GM23248 (cell line): ENCODE measurements around the gene BCL2L11. TPM values are rescaled to one million over a fixed set of nuclear protein-coding genes. Genes with fewer than 3 reads are reported as not detected.

Source experiments
- DNase-seq: peaks from one replicate; pipeline ENCODE4 v3.0.0-alpha.2; 2015
- H2AFZ ChIP-seq: fragments of 200-600 bp; sonication (generic); 2 replicates; pipeline ENCODE4 v1.6.1; 2016; ENCODE audit warnings: antibody characterized with exemption
- H3F3A ChIP-seq: fragments of 200-600 bp; sonication (generic); 2 replicates; pipeline ENCODE4 v1.6.1; 2016; ENCODE audit warnings: mild to moderate bottlenecking, antibody characterized with exemption, mixed run types; ENCODE audit not compliant: insufficient read depth
- H3K27ac ChIP-seq: fragments of 200-600 bp; sonication (generic); 2 replicates; pipeline ENCODE4 v1.5.1; 2016; ENCODE audit warnings: mild to moderate bottlenecking
- H3K27me3 ChIP-seq: fragments of 200-600 bp; sonication (generic); replicated peaks from 2 replicates; pipeline ENCODE4 v1.6.1; 2016; ENCODE audit warnings: mild to moderate bottlenecking; ENCODE audit not compliant: insufficient read depth
- H3K36me3 ChIP-seq: fragments of 200-600 bp; sonication (generic); 2 replicates; pipeline ENCODE4 v1.6.1; 2016; ENCODE audit warnings: low read depth, mild to moderate bottlenecking
- H3K4me1 ChIP-seq: fragments of 200-600 bp; sonication (generic); 2 replicates; pipeline ENCODE4 v1.6.1; 2016; ENCODE audit warnings: mild to moderate bottlenecking; ENCODE audit not compliant: insufficient read depth
- H3K4me2 ChIP-seq: fragments of 200-600 bp; sonication (generic); one replicate; pipeline ENCODE4 v1.6.1; 2016; ENCODE audit warnings: mild to moderate bottlenecking; ENCODE audit not compliant: unreplicated experiment
- H3K4me3 ChIP-seq: fragments of 200-600 bp; sonication (generic); 2 replicates; pipeline ENCODE4 v1.5.1; 2016; ENCODE audit warnings: mild to moderate bottlenecking
- H3K79me2 ChIP-seq: fragments of 200-600 bp; sonication (generic); 2 replicates; pipeline ENCODE4 v1.6.1; 2016; ENCODE audit warnings: mild to moderate bottlenecking; ENCODE audit not compliant: insufficient read depth
- H3K9ac ChIP-seq: fragments of 200-600 bp; sonication (generic); 2 replicates; pipeline ENCODE4 v1.6.1; 2016; ENCODE audit warnings: mild to moderate bottlenecking
- H3K9me2 ChIP-seq: fragments of 200-600 bp; sonication (generic); 2 replicates; pipeline ENCODE4 v1.6.1; 2016; ENCODE audit warnings: mixed run types, mild to moderate bottlenecking, moderate library complexity; ENCODE audit not compliant: insufficient read depth
- H3K9me3 ChIP-seq: fragments of 200-600 bp; sonication (generic); one replicate; pipeline ENCODE4 v1.6.1; 2017; ENCODE audit warnings: low read depth
- H4K20me1 ChIP-seq: fragments of 200-600 bp; sonication (generic); 2 replicates; pipeline ENCODE4 v1.6.0; 2016; ENCODE audit not compliant: insufficient read depth
- EZH2 ChIP-seq: fragments of 200-600 bp; sonication (generic); IDR thresholded peaks from 2 replicates; pipeline ENCODE4 v1.6.1; 2018; ENCODE audit warnings: antibody characterized with exemption, mild to moderate bottlenecking; ENCODE audit not compliant: insufficient read depth, poor library complexity, severe bottlenecking
- EZH2phosphoT487 ChIP-seq: fragments of 200-600 bp; sonication (generic); IDR thresholded peaks from 2 replicates; pipeline ENCODE4 v1.6.1; 2018; ENCODE audit warnings: antibody characterized with exemption, moderate library complexity, mild to moderate bottlenecking, low read depth; ENCODE audit not compliant: insufficient read depth
- WGBS, 2 experiments: methylation state at CpG; one replicate each; pipeline ENCODE4 v1.1.6; 2015 to 2017; ENCODE audit warnings: low lambda C conversion rate in 2 of 2, low coverage in 1 of 2; ENCODE audit errors: missing lambda C conversion rate in 2 of 2; 5-methylcytosine and 5-hydroxymethylcytosine counted together
- in situ Hi-C: fragments of 300-500 bp; cut with MboI; formaldehyde crosslinking; loops from 2 replicates; pipeline ENCODE4 v1.15.0; 2020
- polyA plus RNA-seq: library from polyadenylated mRNA; unstranded; fragments of >200 nt; fragmentation: Nextera tagmentation; extraction: Ambion mirVana; gene quantifications from 2 replicates; pipeline ENCODE4 v1.2.1, GENCODE V29; 2016
- total RNA-seq: library from RNA; depleted of rRNA; stranded (reverse); fragments of >200 nt; shearing (Covaris generic); gene quantifications from 2 replicates; pipeline ENCODE4 v1.2.3, GENCODE V29; 2014

BCL2L11 gene
- total and polyA plus RNA-seq, 2 experiments from 2014 or later, result 0.22 to 0.55 TPM

- no peak overlapping the region for H3K4me2 ChIP-seq
- 89 to 95% methylated on average over 2 of the region's 2 CpGs for WGBS, 2 experiments
- no peaks in the 10 kb centered on the region for H3K36me3 ChIP-seq
- in situ Hi-C loops, result no loop called here
- H3K9me2 ChIP-seq, result no peaks in the 10 kb centered on the region
- H4K20me1 ChIP-seq, result no peaks in the 10 kb centered on the region
- peaks cover 8% of the 10 kb centered on the region; the same call in 1 of the 2 replicates for H3K27me3 ChIP-seq
- H3K27ac ChIP-seq, result no peak overlapping the region
- H3K79me2 ChIP-seq, result no peaks in the 10 kb centered on the region
- H3K9ac ChIP-seq, result no peak overlapping the region
- 0 out of 2 replicates have a peak, but pooled peaks cover 6% of the 10 kb centered on the region for H3F3A ChIP-seq
- no peaks in the 10 kb centered on the region for H3K9me3 ChIP-seq
- no peak overlapping the region for H2AFZ ChIP-seq
- no peak overlapping the region for H3K4me3 ChIP-seq
- no peak for DNase-seq
- TF ChIP-seq EZH2 (no peak), EZH2phosphoT487 (no peak)
- peaks cover 7% of the 10 kb centered on the region for H3K4me1 ChIP-seq
These were observed 48.6 kb downstream of the BCL2L11 start for GRCh38 chr2:111169268-111169667.

- 0 out of 2 replicates have a peak, but pooled peaks cover 6% of the 10 kb centered on the region for H3F3A ChIP-seq
These were observed 49.2 kb downstream of the BCL2L11 start for GRCh38 chr2:111169924-111170323.

GRCh38 chr2:111171337-111171930, 50.7 kb downstream of the BCL2L11 start:
- Histone ChIP-seq H3K4me1 (peaks cover 7% of the 10 kb centered on the region), H3K9ac (no peak overlapping the region), H2AFZ (no peak overlapping the region), H3F3A (0 out of 2 replicates have a peak, but pooled peaks cover 6% of the 10 kb centered on the region), H3K4me3 (no peak overlapping the region), H3K79me2 (no peaks in the 10 kb centered on the region), H3K36me3 (no peaks in the 10 kb centered on the region), H3K9me3 (no peaks in the 10 kb centered on the region), H3K27me3 (peaks cover 8% of the 10 kb centered on the region; the same call in 1 of the 2 replicates), H3K4me2 (no peak overlapping the region), H3K27ac (no peak overlapping the region), H4K20me1 (no peaks in the 10 kb centered on the region), H3K9me2 (no peaks in the 10 kb centered on the region)
- in situ Hi-C loops, result no loop called here
- WGBS, 2 experiments, result 55 to 61% methylated on average over 10 of the region's 10 CpGs
- DNase-seq, result no peak
- TF ChIP-seq EZH2 (no peak), EZH2phosphoT487 (no peak)

More at GRCh38 chr2:111169924-111170323, 49.2 kb downstream of the BCL2L11 start:
- H3K9ac ChIP-seq, result no peak overlapping the region
- TF ChIP-seq EZH2, result no peak
- TF ChIP-seq EZH2phosphoT487, result no peak
- DNase-seq, result no peak
- H3K79me2 ChIP-seq, result no peaks in the 10 kb centered on the region
- peaks cover 7% of the 10 kb centered on the region for H3K4me1 ChIP-seq
- H3K27me3 ChIP-seq, result peaks cover 8% of the 10 kb centered on the region; the same call in 1 of the 2 replicates
- H3K4me2 ChIP-seq, result no peak overlapping the region
- no peak overlapping the region for H3K27ac ChIP-seq
- in situ Hi-C loops, result no loop called here
- no peaks in the 10 kb centered on the region for H3K36me3 ChIP-seq
- no peaks in the 10 kb centered on the region for H4K20me1 ChIP-seq
- H3K4me3 ChIP-seq, result no peak overlapping the region
- no peaks in the 10 kb centered on the region for H3K9me2 ChIP-seq
- no peak overlapping the region for H2AFZ ChIP-seq
- WGBS, 2 experiments, result 88 to 90% methylated on average over 3 of the region's 3 CpGs
- no peaks in the 10 kb centered on the region for H3K9me3 ChIP-seq

- Histone ChIP-seq H2AFZ (no peak overlapping the region), H3K9ac (no peak overlapping the region), H3K36me3 (no peaks in the 10 kb centered on the region), H3K4me2 (no peak overlapping the region), H3K9me3 (no peaks in the 10 kb centered on the region), H3K27ac (no peak overlapping the region), H3K4me3 (no peak overlapping the region), H3K9me2 (no peaks in the 10 kb centered on the region), H3K79me2 (no peaks in the 10 kb centered on the region), H3F3A (0 out of 2 replicates have a peak, but pooled peaks cover 6% of the 10 kb centered on the region), H4K20me1 (no peaks in the 10 kb centered on the region), H3K27me3 (peaks cover 8% of the 10 kb centered on the region; the same call in 1 of the 2 replicates), H3K4me1 (peaks cover 7% of the 10 kb centered on the region)
- in situ Hi-C loops, result no loop called here
- TF ChIP-seq EZH2phosphoT487, result no peak
- no peak for TF ChIP-seq EZH2
- WGBS, 2 experiments, result 86 to 91% methylated on average over 5 of the region's 5 CpGs
- DNase-seq, result no peak
These were observed 52.0 kb downstream of the BCL2L11 start for GRCh38 chr2:111172666-111173065.
